Activated T-cell treated with anti-CD3 and anti-CD28 coated beads, Interleukin-2, amount 50 U/mL, for 24 hours (primary cell): Measurements from ENCODE around the gene LRRC73.

Experiments used
- DNase-seq: peaks from one replicate; pipeline ENCODE4 v3.0.0-alpha.2; 2020
- H3K27ac Mint-ChIP-seq: 2 replicates; pipeline ENCODE4 v1.8.0; 2020; ENCODE audit warnings: mild to moderate bottlenecking, mixed read lengths
- H3K27me3 Mint-ChIP-seq: 2 replicates; pipeline ENCODE4 v1.8.0; 2020; ENCODE audit warnings: mixed read lengths
- H3K36me3 Mint-ChIP-seq: 2 replicates; pipeline ENCODE4 v1.8.0; 2020; ENCODE audit warnings: low read depth, mixed read lengths
- H3K4me1 Mint-ChIP-seq: 2 replicates; pipeline ENCODE4 v1.8.0; 2020; ENCODE audit warnings: low read depth, mixed read lengths
- H3K4me3 Mint-ChIP-seq: 2 replicates; pipeline ENCODE4 v1.8.0; 2020; ENCODE audit warnings: mild to moderate bottlenecking, moderate library complexity, mixed read lengths
- H3K9me3 Mint-ChIP-seq: 2 replicates; pipeline ENCODE4 v1.8.0; 2020; ENCODE audit warnings: mixed read lengths

Gene LRRC73

GRCh38 chr6:43520097-43520496, 10.0 kb upstream of the LRRC73 start:
- H3K4me3 Mint-ChIP-seq: no peak overlapping the region
- H3K4me1 Mint-ChIP-seq: peaks cover 15% of the 10 kb centered on the region
- DNase-seq: no peak
- no peaks in the 10 kb centered on the region for H3K27me3 Mint-ChIP-seq
- no peaks in the 10 kb centered on the region for H3K9me3 Mint-ChIP-seq
- peaks cover 9% of the 10 kb centered on the region for H3K36me3 Mint-ChIP-seq
- peak overlapping the region; percentile 82 for H3K27ac Mint-ChIP-seq

- no peak for DNase-seq
- no peaks in the 10 kb centered on the region for H3K9me3 Mint-ChIP-seq
- H3K36me3 Mint-ChIP-seq: peaks cover 29% of the 10 kb centered on the region
- H3K4me1 Mint-ChIP-seq: peaks cover 29% of the 10 kb centered on the region
- H3K27me3 Mint-ChIP-seq: no peaks in the 10 kb centered on the region
- H3K27ac Mint-ChIP-seq: no peak overlapping the region
- no peak overlapping the region for H3K4me3 Mint-ChIP-seq
Measured at GRCh38 chr6:43517505-43518357, 7.6 kb upstream of the LRRC73 start.

GRCh38 chr6:43516697-43517504, 6.8 kb upstream of the LRRC73 start, which contains the start of the genes POLR1C and YIPF3:
TSS of gene POLR1C (plus strand) at chr6:43517089. CDS start at chr6:43517110, 21 bp downstream.
TSS of gene YIPF3 (minus strand) at chr6:43516926. CDS start at chr6:43516807, 119 bp downstream.
- Mint-ChIP-seq H3K9me3 (no peaks in the 10 kb centered on the region), H3K27ac (no peak within 1 kb of the TSS), H3K36me3 (peaks cover 37% of the 10 kb centered on the region), H3K4me1 (peaks cover 29% of the 10 kb centered on the region), H3K4me3 (no peak within 1 kb of the TSS), H3K27me3 (no peaks in the 10 kb centered on the region)
- DNase-seq: peak; percentile 96

GRCh38 chr6:43516367-43516696, 6.2 kb upstream of the LRRC73 start:
- no peak overlapping the region for H3K27ac Mint-ChIP-seq
- no peaks in the 10 kb centered on the region for H3K9me3 Mint-ChIP-seq
- H3K36me3 Mint-ChIP-seq: peaks cover 43% of the 10 kb centered on the region
- DNase-seq: no peak
- peaks cover 31% of the 10 kb centered on the region for H3K4me1 Mint-ChIP-seq
- no peaks in the 10 kb centered on the region for H3K27me3 Mint-ChIP-seq
- no peak overlapping the region for H3K4me3 Mint-ChIP-seq

GRCh38 chr6:43515808-43516207, 5.7 kb upstream of the LRRC73 start:
- no peak for DNase-seq
- no peak overlapping the region for H3K27ac Mint-ChIP-seq
- peaks cover 47% of the 10 kb centered on the region for H3K36me3 Mint-ChIP-seq
- H3K27me3 Mint-ChIP-seq: no peaks in the 10 kb centered on the region
- no peaks in the 10 kb centered on the region for H3K9me3 Mint-ChIP-seq
- peaks cover 31% of the 10 kb centered on the region for H3K4me1 Mint-ChIP-seq
- no peak overlapping the region for H3K4me3 Mint-ChIP-seq

GRCh38 chr6:43511824-43512415, 1.8 kb upstream of the LRRC73 start:
- Mint-ChIP-seq H3K36me3 (peaks cover 48% of the 10 kb centered on the region), H3K4me3 (no peak overlapping the region), H3K4me1 (peaks cover 42% of the 10 kb centered on the region), H3K27me3 (peaks cover 20% of the 10 kb centered on the region), H3K27ac (no peak overlapping the region), H3K9me3 (no peaks in the 10 kb centered on the region)
- no peak for DNase-seq

- Mint-ChIP-seq H3K36me3 (peaks cover 54% of the 10 kb centered on the region), H3K27me3 (peaks cover 20% of the 10 kb centered on the region), H3K4me3 (peak overlapping the region; percentile 70), H3K9me3 (no peaks in the 10 kb centered on the region), H3K27ac (no peak overlapping the region), H3K4me1 (peaks cover 44% of the 10 kb centered on the region)
- no peak for DNase-seq
Measured at GRCh38 chr6:43510827-43511163, 649 bp upstream of the LRRC73 start.

GRCh38 chr6:43509142-43509983, 783 bp downstream of the LRRC73 start:
- peak overlapping the region; percentile 70 for H3K4me3 Mint-ChIP-seq
- peaks cover 20% of the 10 kb centered on the region for H3K27me3 Mint-ChIP-seq
- peak overlapping the region; percentile 66 for H3K27ac Mint-ChIP-seq
- H3K36me3 Mint-ChIP-seq: peaks cover 55% of the 10 kb centered on the region
- no peaks in the 10 kb centered on the region for H3K9me3 Mint-ChIP-seq
- DNase-seq: peak; percentile 39
- peaks cover 31% of the 10 kb centered on the region for H3K4me1 Mint-ChIP-seq

GRCh38 chr6:43508481-43509141, 1.5 kb downstream of the LRRC73 start:
- Mint-ChIP-seq H3K4me3 (peak overlapping the region; percentile 54), H3K36me3 (peaks cover 56% of the 10 kb centered on the region), H3K27ac (no peak overlapping the region), H3K4me1 (peaks cover 28% of the 10 kb centered on the region), H3K27me3 (peaks cover 20% of the 10 kb centered on the region), H3K9me3 (no peaks in the 10 kb centered on the region)
- DNase-seq: no peak

- peak; percentile 83 for DNase-seq
- peaks cover 20% of the 10 kb centered on the region for H3K27me3 Mint-ChIP-seq
- peaks cover 56% of the 10 kb centered on the region for H3K36me3 Mint-ChIP-seq
- no peak overlapping the region for H3K27ac Mint-ChIP-seq
- H3K4me3 Mint-ChIP-seq: no peak overlapping the region
- H3K9me3 Mint-ChIP-seq: no peaks in the 10 kb centered on the region
- H3K4me1 Mint-ChIP-seq: peaks cover 23% of the 10 kb centered on the region
Measured at GRCh38 chr6:43506667-43507471, 3.3 kb downstream of the LRRC73 start.

GRCh38 chr6:43506171-43506570, 4.0 kb downstream of the LRRC73 start:
- peaks cover 56% of the 10 kb centered on the region for H3K36me3 Mint-ChIP-seq
- H3K27me3 Mint-ChIP-seq: peaks cover 20% of the 10 kb centered on the region
- H3K9me3 Mint-ChIP-seq: no peaks in the 10 kb centered on the region
- H3K27ac Mint-ChIP-seq: peak overlapping the region; percentile 22
- no peak for DNase-seq
- H3K4me1 Mint-ChIP-seq: peaks cover 21% of the 10 kb centered on the region
- H3K4me3 Mint-ChIP-seq: no peak overlapping the region

- Mint-ChIP-seq H3K4me3 (no peak overlapping the region), H3K9me3 (no peaks in the 10 kb centered on the region), H3K27me3 (peaks cover 20% of the 10 kb centered on the region), H3K4me1 (peaks cover 19% of the 10 kb centered on the region), H3K27ac (no peak overlapping the region), H3K36me3 (peaks cover 57% of the 10 kb centered on the region)
- no peak for DNase-seq
Measured at GRCh38 chr6:43505718-43506117, 4.4 kb downstream of the LRRC73 start.
